Stimulated activated CD4-positive, alpha-beta T cell treated with anti-CD3 and anti-CD28 coated beads, Interleukin-2, amount 100 ng/mL, for 24 hours (primary cell): Measurements from ENCODE around the gene RNF166.
"Not testable (repeated sequence)": the region's sequence is repeated elsewhere in the genome, so short reads cannot be mapped to it uniquely, and the experiment has no call there.

ENCODE experiments used
- DNase-seq, 2 donors: peaks; one replicate each; pipeline ENCODE4 v3.0.0-alpha.2; 2020

The RNF166 gene

GRCh38 chr16:88669980-88670379 lies 36.2 kb downstream of the RNF166 start:
- no peak for DNase-seq

GRCh38 chr16:88669493-88669892 lies 36.7 kb downstream of the RNF166 start:
- DNase-seq = not testable (repeated sequence)

GRCh38 chr16:88667461-88667860 lies 38.7 kb downstream of the RNF166 start:
- no peak for DNase-seq

GRCh38 chr16:88665570-88665969 lies 40.6 kb downstream of the RNF166 start:
- no peak for DNase-seq

- no peak for DNase-seq
These were observed 41.1 kb downstream of the RNF166 start for GRCh38 chr16:88665148-88665547.

GRCh38 chr16:88662843-88663606 lies 43.2 kb downstream of the RNF166 start, which contains the start of gene MVD:
TSS of gene MVD (minus strand) at chr16:88663091. CDS start at chr16:88663080, 11 bp downstream.
- DNase-seq = peak; percentile 95

GRCh38 chr16:88662222-88662842 lies 43.9 kb downstream of the RNF166 start:
- DNase-seq = no peak

GRCh38 chr16:88661468-88661867 lies 44.7 kb downstream of the RNF166 start:
- DNase-seq = no peak

GRCh38 chr16:88659160-88659559 lies 47.0 kb downstream of the RNF166 start:
- DNase-seq = no peak

- no peak for DNase-seq
These were observed 47.5 kb downstream of the RNF166 start for GRCh38 chr16:88658714-88659113.

- DNase-seq = no peak
These were observed 48.8 kb downstream of the RNF166 start for GRCh38 chr16:88657371-88657770.

- no peak for DNase-seq
These were observed 49.8 kb downstream of the RNF166 start for GRCh38 chr16:88656291-88656980.

- no peak for DNase-seq
These were observed 50.4 kb downstream of the RNF166 start for GRCh38 chr16:88655733-88656281.

- no peak for DNase-seq
These were observed 51.0 kb downstream of the RNF166 start for GRCh38 chr16:88655053-88655732.

- no peak for DNase-seq
These were observed 51.7 kb downstream of the RNF166 start for GRCh38 chr16:88654363-88655052.

- no peak for DNase-seq
These were observed 52.4 kb downstream of the RNF166 start for GRCh38 chr16:88653596-88654362.

GRCh38 chr16:88653101-88653500 lies 53.1 kb downstream of the RNF166 start:
- no peak for DNase-seq

- no peak for DNase-seq
These were observed 53.5 kb downstream of the RNF166 start for GRCh38 chr16:88652762-88653063.

- DNase-seq = no peak
These were observed 54.0 kb downstream of the RNF166 start for GRCh38 chr16:88651989-88652761.

GRCh38 chr16:88651276-88651988 lies 54.8 kb downstream of the RNF166 start:
- DNase-seq = peak; percentile 72 to 85
